ENCODE results near the gene DOLPP1.

Gene DOLPP1

DNA sequence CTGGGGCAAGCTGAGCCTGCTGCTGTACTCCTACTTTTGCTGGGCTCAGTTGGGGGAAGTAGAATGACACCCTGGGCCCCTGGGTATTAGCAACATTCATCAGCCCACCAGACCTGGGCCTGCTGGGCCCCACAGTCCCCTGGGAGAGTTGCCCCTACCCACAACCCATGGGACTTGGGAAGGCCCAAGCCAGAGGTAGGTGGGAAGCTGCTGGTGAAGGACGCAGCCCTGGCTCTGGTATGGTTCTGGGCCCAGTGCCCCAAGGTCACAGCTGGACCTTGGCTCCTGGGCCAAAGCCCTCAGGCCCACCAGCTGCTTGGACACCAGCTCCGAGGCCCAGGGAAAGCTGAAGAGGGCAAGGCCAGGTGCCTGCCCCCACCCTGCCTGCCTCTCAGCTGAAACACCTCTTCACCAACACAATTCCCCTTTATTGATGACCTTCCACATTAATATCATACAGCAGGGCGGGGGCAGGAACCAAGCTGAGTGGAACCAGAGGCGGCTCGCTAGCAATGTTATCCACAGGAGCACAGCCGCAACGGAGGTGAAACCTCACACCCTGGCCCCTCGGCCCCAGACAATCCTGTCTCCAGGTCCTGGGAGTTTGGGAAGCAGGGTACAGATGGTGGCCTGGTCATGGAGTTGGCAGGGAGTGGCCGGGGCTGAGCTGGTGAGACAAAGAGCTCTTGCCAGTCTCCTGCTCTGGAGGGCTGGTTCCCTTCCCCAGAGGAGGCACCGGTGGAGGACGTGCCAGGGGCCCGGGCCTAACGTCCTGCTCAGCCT is 13.7 kb downstream of the DOLPP1 start:
- DNase-seq (ENCODE audit: low spot score) = no peak

GRCh38 chr9:129095170-129095667 is 14.3 kb downstream of the DOLPP1 start:
- no peak for DNase-seq (ENCODE audit: low spot score)

DNA sequence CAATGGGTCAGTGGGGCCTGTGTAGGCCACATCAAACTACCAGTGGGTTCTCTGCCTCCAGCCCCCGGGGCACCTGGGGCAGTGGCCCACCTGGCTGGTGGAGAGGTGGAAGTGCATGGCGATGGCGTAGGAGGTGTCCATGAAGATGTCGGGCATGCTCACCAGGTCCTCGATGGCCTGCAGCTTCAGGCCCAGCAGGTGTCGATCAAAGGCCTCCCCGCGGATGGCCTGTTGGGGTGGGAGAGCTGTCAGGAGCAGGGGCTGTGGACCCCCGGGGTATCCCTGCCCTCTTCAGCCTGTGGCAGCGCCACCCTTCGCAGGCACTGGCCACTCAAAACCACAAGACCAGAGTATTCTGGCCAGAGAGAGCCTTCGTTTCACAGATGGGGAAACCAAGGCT is 15.0 kb downstream of the DOLPP1 start:
- no peak for DNase-seq (ENCODE audit: low spot score)

- DNase-seq (ENCODE audit: low spot score) = no peak
These were observed 16.9 kb downstream of the DOLPP1 start for GRCh38 chr9:129097671-129098306.

GRCh38 chr9:129098328-129098727 is 17.4 kb downstream of the DOLPP1 start:
- DNase-seq (ENCODE audit: low spot score) = no peak

- no peak for DNase-seq (ENCODE audit: low spot score)
These were observed 19.7 kb downstream of the DOLPP1 start for GRCh38 chr9:129100383-129101169.

GRCh38 chr9:129101279-129101678 is 20.4 kb downstream of the DOLPP1 start:
- no peak for DNase-seq (ENCODE audit: low spot score)

GRCh38 chr9:129102095-129102525 is 21.2 kb downstream of the DOLPP1 start:
- no peak for DNase-seq (ENCODE audit: low spot score)

GRCh38 chr9:129102791-129103594 is 22.1 kb downstream of the DOLPP1 start:
- no peak for DNase-seq (ENCODE audit: low spot score)

GRCh38 chr9:129103595-129103965 is 22.7 kb downstream of the DOLPP1 start:
- DNase-seq (ENCODE audit: low spot score) = no peak

DNA sequence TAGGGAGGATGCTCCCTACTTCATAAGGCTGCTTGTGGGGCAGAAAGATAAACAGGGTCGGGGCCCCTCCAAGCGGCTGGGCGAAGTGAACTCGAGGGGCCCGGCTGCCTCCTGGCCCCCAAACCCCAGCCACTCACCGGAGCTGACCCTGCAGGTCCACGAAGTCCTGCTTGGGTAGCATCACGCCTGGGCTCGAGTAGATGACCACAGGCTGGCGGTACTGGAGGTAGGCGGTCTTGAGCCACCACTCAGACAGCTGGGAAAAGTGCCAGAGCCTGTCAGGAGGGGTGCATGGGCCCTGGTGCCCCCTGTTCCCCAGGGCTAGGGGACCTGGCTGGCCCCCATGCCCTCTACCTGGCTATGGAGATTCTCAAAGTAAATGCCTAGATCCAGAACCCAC is 23.1 kb downstream of the DOLPP1 start:
- DNase-seq (ENCODE audit: low spot score) = no peak

DNA sequence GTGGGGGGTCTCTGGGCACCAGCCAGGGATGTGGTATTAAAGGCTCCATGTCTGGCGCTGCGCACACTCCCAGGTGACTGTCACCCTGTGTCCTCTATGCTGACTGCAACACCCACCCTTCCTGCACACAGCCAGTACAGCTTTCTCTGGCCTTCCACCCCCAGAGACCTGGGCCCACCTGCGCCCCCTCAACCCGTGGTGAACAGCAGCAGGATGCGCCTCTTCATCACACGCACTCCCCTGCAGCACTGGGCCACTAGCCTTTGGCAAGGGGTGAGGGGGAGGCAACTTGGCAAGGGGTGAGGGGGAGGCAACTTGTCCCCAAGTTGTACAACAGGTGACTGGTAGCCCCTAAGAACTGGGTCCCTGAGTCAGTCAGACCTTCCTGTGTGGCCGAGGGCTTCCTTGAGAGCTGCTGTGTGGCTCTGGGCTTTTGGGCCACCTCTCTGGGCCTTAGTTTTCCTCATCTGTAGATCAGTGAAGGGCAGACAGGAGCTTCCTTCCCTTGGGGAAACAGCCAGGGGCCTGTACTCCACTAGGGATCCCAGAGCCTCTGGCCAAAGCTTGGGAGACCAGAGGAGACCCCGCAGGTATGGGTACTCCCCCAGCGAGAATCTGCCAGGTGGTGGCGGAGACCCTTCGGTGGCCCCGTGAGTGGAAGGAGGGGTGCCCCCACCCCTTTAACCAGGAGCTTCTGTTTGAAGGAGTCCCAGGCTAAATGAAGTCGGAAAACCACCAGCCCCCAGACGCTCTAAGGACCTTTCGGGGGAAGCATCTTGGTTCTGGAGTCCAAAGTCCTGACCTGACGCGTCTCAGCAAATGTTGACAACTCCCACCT is 25.2 kb downstream of the DOLPP1 start:
- DNase-seq (ENCODE audit: low spot score) = no peak

GRCh38 chr9:129107651-129108050 is 26.7 kb downstream of the DOLPP1 start:
- DNase-seq (ENCODE audit: low spot score) = no peak

- no peak for DNase-seq (ENCODE audit: low spot score)
These were observed 27.3 kb downstream of the DOLPP1 start for GRCh38 chr9:129108083-129108804.

DNA sequence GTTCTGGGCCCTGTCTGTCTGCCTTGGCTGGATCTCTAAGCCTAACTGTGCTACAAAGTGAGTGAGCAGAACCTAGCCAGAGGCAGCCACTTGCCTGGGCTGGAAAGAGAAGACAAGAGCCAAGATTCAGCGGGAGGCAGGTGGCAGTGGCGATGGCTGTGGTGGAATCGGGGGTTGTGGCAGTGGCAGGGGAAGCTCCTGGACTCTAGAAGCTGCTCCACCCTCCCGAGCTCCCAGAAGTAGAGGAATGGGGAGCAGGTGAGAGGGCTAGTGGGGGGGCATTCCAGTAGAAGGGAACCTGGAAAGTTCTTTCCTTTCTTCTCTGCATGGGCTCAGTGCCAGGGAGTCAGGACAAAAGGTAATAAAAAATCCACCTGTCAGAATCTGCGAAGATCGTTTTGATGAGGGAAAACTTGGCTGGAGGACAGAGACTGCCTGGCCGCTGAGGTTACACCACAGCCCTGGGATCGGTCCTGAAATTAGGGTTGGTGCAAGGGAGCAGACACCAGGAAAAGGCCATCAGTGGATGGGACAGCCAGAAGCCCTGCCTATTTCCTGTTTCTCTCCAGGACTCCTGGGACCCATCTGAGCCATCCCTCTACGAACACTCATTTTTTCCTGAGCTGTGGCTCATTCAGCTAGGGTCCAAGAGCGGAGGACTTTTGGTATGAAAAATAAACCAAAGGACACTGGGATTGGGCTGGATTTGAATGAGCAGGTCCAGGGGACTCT is 28.1 kb downstream of the DOLPP1 start:
- no peak for DNase-seq (ENCODE audit: low spot score)

DNA sequence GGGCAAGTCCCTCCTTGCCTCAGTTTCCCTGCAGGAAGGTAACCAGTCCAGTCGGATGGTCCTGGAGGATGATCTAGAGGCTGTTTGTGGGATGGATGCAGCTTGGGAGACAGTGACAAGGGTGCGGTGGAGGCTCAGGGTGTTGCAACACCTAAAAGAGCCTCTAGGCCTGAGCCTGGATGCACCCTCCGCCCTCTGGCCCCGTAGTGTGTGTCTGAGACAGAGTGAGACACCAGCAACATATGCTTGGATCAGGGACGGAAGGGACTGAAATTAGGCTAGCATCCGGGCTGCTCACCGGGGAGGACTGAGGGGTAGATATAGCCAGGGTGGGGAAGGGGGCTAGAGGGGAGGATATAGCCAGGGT is 28.6 kb downstream of the DOLPP1 start:
- DNase-seq (ENCODE audit: low spot score) = no peak

- no peak for DNase-seq (ENCODE audit: low spot score)
These were observed 29.2 kb downstream of the DOLPP1 start for GRCh38 chr9:129109952-129110739.

DNA sequence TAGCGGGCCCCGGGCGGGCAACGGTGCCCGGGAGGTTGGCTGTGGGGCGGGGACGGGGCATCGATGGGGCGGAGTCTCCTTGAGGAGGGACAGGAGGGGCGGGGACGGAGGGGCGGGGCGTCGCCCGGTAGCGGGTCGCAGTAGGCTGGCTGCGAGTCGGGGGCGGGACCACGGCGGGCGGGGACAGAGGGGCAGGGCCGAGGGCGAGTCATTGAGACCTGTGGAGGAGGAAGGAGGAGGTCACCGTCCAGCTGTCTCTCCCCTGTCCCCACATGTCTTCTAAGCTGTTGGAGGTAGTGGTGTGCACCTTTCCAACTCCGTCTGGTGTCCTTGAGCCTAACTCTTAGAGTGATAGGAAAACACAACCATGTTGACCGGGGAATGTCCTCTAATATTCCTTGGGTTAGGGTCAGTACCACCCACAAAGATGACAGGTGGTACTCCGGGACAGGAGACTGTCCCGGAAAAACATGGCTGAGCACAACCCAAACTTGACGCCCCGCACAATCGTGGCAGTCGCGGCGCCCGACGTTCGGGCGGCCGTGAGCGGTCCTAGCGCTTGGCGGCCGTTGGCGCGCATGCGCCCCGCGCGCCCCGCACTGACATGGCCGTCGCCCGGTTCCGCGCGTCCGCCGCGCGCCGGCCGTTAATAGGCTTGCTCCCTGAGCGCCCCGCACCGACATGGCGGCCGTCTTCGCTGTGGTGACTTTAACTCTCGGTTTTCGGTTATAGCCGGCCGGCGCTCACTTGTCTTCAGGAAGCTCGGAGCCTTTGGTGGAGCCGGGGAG is 30.0 kb downstream of the DOLPP1 start, which contains the start of the genes CRAT and PTPA:
Gene CRAT, minus strand, starts transcription at position 54 of the 788 bp plus-strand sequence. CDS start 284 bp downstream, outside the sequence.
Gene PTPA, plus strand, starts transcription at position 676 of the 788 bp plus-strand sequence. CDS start 186 bp downstream, outside the sequence.
- peak; percentile 97 for DNase-seq (ENCODE audit: low spot score)

Measured in CD4-positive, alpha-beta T cell treated with Interleukin-6 at 100 ng/mL for 8 hours (primary cell).